Omental fat pad (tissue), 4 donors: Measurements from ENCODE around the gene GALR2. TPM values are rescaled to one million over a fixed set of nuclear protein-coding genes. Genes with fewer than 3 reads are reported as not detected.
A peak's percentile ranks its signal among the peaks of the same experiment; 100 is the strongest.

Source experiments
- ATAC-seq: fragments of 150-250 bp; one replicate; pipeline ENCODE4 v1.9.1; 2016; ENCODE audit warnings: mild to moderate bottlenecking, moderate library complexity; ENCODE audit not compliant: low FRiP score
- DNase-seq: peaks from one replicate; pipeline ENCODE4 v3.0.0-alpha.2; 2019; ENCODE audit warnings: low spot score
- CTCF ChIP-seq, 3 donors: fragments of 450-650 bp; IDR thresholded peaks; one replicate each; pipeline ENCODE4 v1.5.1; 2016 to 2017; ENCODE audit warnings: antibody characterized with exemption in 3 of 3, mild to moderate bottlenecking in 3 of 3, moderate library complexity in 2 of 3
- total RNA-seq, 4 donors: library from RNA; depleted of rRNA; stranded (reverse); fragments of >200 nt; gene quantifications; one replicate each; pipeline ENCODE4 v1.1.0, GENCODE V29; 2016

The GALR2 gene
- total RNA-seq, 4 donors from 2014 or later = 0.50 TPM; not detected in 3

- ATAC-seq = no peak
- DNase-seq = no peak
- no peak for TF ChIP-seq CTCF (IDR thresholded peaks at IDR 0.05)
These were observed 45.1 kb downstream of the GALR2 start for GRCh38 chr17:76119409-76120371.

GRCh38 chr17:76120658-76121008 is 46.1 kb downstream of the GALR2 start:
- no peak for TF ChIP-seq CTCF (IDR thresholded peaks at IDR 0.05)
- DNase-seq (no peak), ATAC-seq (no peak)

GRCh38 chr17:76121932-76122430 is 47.4 kb downstream of the GALR2 start:
- DNase-seq (no peak), ATAC-seq (peak; percentile 52)
- TF ChIP-seq CTCF (IDR thresholded peaks at IDR 0.05) = no peak

- TF ChIP-seq CTCF (IDR thresholded peaks at IDR 0.05) = no peak
- ATAC-seq = no peak
- no peak for DNase-seq
These were observed 48.0 kb downstream of the GALR2 start for GRCh38 chr17:76122431-76123190.

GRCh38 chr17:76123191-76123499 is 48.6 kb downstream of the GALR2 start:
- ATAC-seq = no peak
- DNase-seq = no peak
- TF ChIP-seq CTCF (IDR thresholded peaks at IDR 0.05) = no peak

- ATAC-seq (no peak), DNase-seq (no peak)
- no peak for TF ChIP-seq CTCF (IDR thresholded peaks at IDR 0.05)
These were observed 49.4 kb downstream of the GALR2 start for GRCh38 chr17:76123749-76124581.
